Hepatocyte (in vitro differentiated cells): ENCODE results near the gene TTC34. TPM values are rescaled to one million over a fixed set of nuclear protein-coding genes. Genes with fewer than 3 reads are reported as not detected.

Source experiments
- DNase-seq: peaks from one replicate; pipeline ENCODE4 v3.0.0-alpha.2; 2016; ENCODE audit warnings: low spot score
- H2AFZ ChIP-seq: fragments of 200-600 bp; sonication (generic); 2 replicates; pipeline ENCODE4 v1.6.0; 2016; ENCODE audit warnings: antibody characterized with exemption, mild to moderate bottlenecking
- H3K27ac ChIP-seq: fragments of 200-600 bp; sonication (generic); 2 replicates; pipeline ENCODE4 v1.5.1; 2016; ENCODE audit warnings: mild to moderate bottlenecking
- H3K27me3 ChIP-seq: fragments of 200-600 bp; sonication (generic); 2 replicates; pipeline ENCODE4 v1.6.1; 2016
- H3K36me3 ChIP-seq: fragments of 200-600 bp; sonication (generic); replicated peaks from 2 replicates; pipeline ENCODE4 v1.5.1; 2016; ENCODE audit warnings: low read depth; ENCODE audit not compliant: insufficient read depth
- H3K4me1 ChIP-seq: fragments of 200-600 bp; sonication (generic); 2 replicates; pipeline ENCODE4 v1.5.1; 2016; ENCODE audit warnings: mild to moderate bottlenecking, moderate library complexity; ENCODE audit not compliant: insufficient read depth
- H3K4me2 ChIP-seq: fragments of 200-600 bp; sonication (generic); 2 replicates; pipeline ENCODE4 v1.6.0; 2016
- H3K4me3 ChIP-seq: fragments of 200-600 bp; sonication (generic); 2 replicates; pipeline ENCODE4 v1.5.1; 2016; ENCODE audit warnings: mild to moderate bottlenecking
- H3K79me2 ChIP-seq: fragments of 200-600 bp; sonication (generic); 2 replicates; pipeline ENCODE4 v1.6.0; 2017; ENCODE audit warnings: mild to moderate bottlenecking
- H3K9me2 ChIP-seq: fragments of 200-600 bp; sonication (generic); replicated peaks from 2 replicates; pipeline ENCODE4 v1.6.0; 2017; ENCODE audit warnings: mild to moderate bottlenecking; ENCODE audit not compliant: insufficient read depth
- H3K9me3 ChIP-seq: fragments of 200-600 bp; sonication (generic); 2 replicates; pipeline ENCODE4 v1.5.1; 2016; ENCODE audit warnings: low read depth, mild to moderate bottlenecking
- H4K20me1 ChIP-seq: fragments of 200-600 bp; sonication (generic); 2 replicates; pipeline ENCODE4 v1.6.0; 2016; ENCODE audit warnings: mild to moderate bottlenecking; ENCODE audit not compliant: insufficient read depth, poor library complexity, severe bottlenecking
- CTCF ChIP-seq: fragments of 200-600 bp; sonication (generic); IDR thresholded peaks from 2 replicates; pipeline ENCODE4 v1.5.1; 2016; ENCODE audit warnings: antibody characterized with exemption, mild to moderate bottlenecking; ENCODE audit not compliant: poor library complexity
- EZH2 ChIP-seq: fragments of 200-600 bp; sonication (generic); IDR thresholded peaks from 2 replicates; pipeline ENCODE4 v1.6.1; 2016; ENCODE audit warnings: antibody characterized with exemption, mild to moderate bottlenecking, borderline replicate concordance
- EZH2phosphoT487 ChIP-seq: fragments of 200-600 bp; sonication (generic); IDR thresholded peaks from one replicate; pipeline ENCODE4 v1.6.1; 2018; ENCODE audit warnings: antibody characterized with exemption, mild to moderate bottlenecking, low read depth, moderate library complexity; ENCODE audit not compliant: unreplicated experiment, severe bottlenecking
- WGBS: methylation state at CpG from one replicate; pipeline ENCODE4 v1.1.6; 2016; ENCODE audit warnings: low lambda C conversion rate; ENCODE audit errors: missing lambda C conversion rate; 5-methylcytosine and 5-hydroxymethylcytosine counted together
- polyA plus RNA-seq: library from polyadenylated mRNA; unstranded; fragments of >200 nt; fragmentation: Nextera tagmentation; extraction: Ambion mirVana; gene quantifications from 2 replicates; pipeline ENCODE4 v1.2.1, GENCODE V29; 2016
- total RNA-seq: library from RNA; depleted of rRNA; stranded (reverse); fragments of >200 nt; gene quantifications from 2 replicates; pipeline ENCODE4 v1.2.3, GENCODE V29; 2014

The TTC34 gene
- total and polyA plus RNA-seq, 2 experiments from 2014 or later: 0.13 to 0.33 TPM

- Histone ChIP-seq H3K4me2 (no peak overlapping the region), H3K27me3 (no peaks in the 10 kb centered on the region), H2AFZ (no peak overlapping the region), H3K4me1 (peaks cover 4% of the 10 kb centered on the region), H3K27ac (no peak overlapping the region), H3K9me3 (no peaks in the 10 kb centered on the region), H3K36me3 (no peaks in the 10 kb centered on the region), H4K20me1 (no peaks in the 10 kb centered on the region), H3K4me3 (no peak overlapping the region), H3K79me2 (no peaks in the 10 kb centered on the region), H3K9me2 (no peaks in the 10 kb centered on the region)
- WGBS: 69% methylated on average over 13 of the region's 13 CpGs
- no peak for TF ChIP-seq EZH2phosphoT487
- TF ChIP-seq EZH2: no peak
- TF ChIP-seq CTCF: no peak
- no peak for DNase-seq
Measured at GRCh38 chr1:2607641-2608091, 193.8 kb downstream of the TTC34 start.

- WGBS: 84% methylated on average over 28 of the region's 36 CpGs
- DNase-seq: no peak
- Histone ChIP-seq H3K9me3 (no peaks in the 10 kb centered on the region), H3K79me2 (no peaks in the 10 kb centered on the region), H3K4me1 (peaks cover 4% of the 10 kb centered on the region), H3K27me3 (no peaks in the 10 kb centered on the region), H3K4me3 (no peak overlapping the region), H3K9me2 (no peaks in the 10 kb centered on the region), H2AFZ (no peak overlapping the region), H3K27ac (no peak overlapping the region), H3K36me3 (no peaks in the 10 kb centered on the region), H3K4me2 (no peak overlapping the region), H4K20me1 (no peaks in the 10 kb centered on the region)
- TF ChIP-seq CTCF (no peak), EZH2phosphoT487 (no peak), EZH2 (no peak)
Measured at GRCh38 chr1:2606881-2607621, 194.4 kb downstream of the TTC34 start.

- no peaks in the 10 kb centered on the region for H3K27me3 ChIP-seq
- peaks cover 4% of the 10 kb centered on the region for H3K4me1 ChIP-seq
- DNase-seq: no peak
- H3K9me3 ChIP-seq: no peaks in the 10 kb centered on the region
- H3K9me2 ChIP-seq: no peaks in the 10 kb centered on the region
- no peak overlapping the region for H2AFZ ChIP-seq
- H3K36me3 ChIP-seq: no peaks in the 10 kb centered on the region
- no peak overlapping the region for H3K4me2 ChIP-seq
- TF ChIP-seq EZH2phosphoT487: no peak
- no peak for TF ChIP-seq EZH2
- no peak for TF ChIP-seq CTCF
- H3K79me2 ChIP-seq: no peaks in the 10 kb centered on the region
- no peaks in the 10 kb centered on the region for H4K20me1 ChIP-seq
- no peak overlapping the region for H3K27ac ChIP-seq
- WGBS: 86% methylated on average over 8 of the region's 15 CpGs
- H3K4me3 ChIP-seq: no peak overlapping the region
Measured at GRCh38 chr1:2606396-2606880, 195.1 kb downstream of the TTC34 start.
